GM21786 (cell line): ENCODE measurements around the gene CTNNA3.

ENCODE experiments used
- ATAC-seq: cut with Tn5 transposase; IDR thresholded peaks from one replicate; pipeline ENCODE4 v1.9.1; 2021; ENCODE audit not compliant: unreplicated experiment

The CTNNA3 gene

DNA sequence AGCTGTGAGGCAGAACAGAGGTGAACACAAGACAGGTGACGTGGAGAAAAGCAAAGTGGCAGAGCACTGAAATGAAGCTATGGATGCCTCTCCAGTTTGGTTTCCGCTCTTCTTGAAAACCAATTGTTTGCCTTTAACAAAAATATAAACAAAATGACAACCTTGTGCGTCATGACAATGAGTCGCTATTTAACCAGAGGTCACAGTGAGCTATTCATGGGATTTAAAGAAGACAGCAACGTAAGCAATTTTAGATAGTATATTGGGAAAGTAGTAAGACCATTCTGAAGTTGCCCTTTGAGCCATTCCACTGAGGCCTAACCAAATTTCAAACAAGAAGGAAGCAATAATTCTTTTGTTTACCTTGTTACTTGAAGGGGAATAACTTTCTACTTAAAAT, 785.3 kb downstream of the CTNNA3 start:
- no peak for ATAC-seq

DNA sequence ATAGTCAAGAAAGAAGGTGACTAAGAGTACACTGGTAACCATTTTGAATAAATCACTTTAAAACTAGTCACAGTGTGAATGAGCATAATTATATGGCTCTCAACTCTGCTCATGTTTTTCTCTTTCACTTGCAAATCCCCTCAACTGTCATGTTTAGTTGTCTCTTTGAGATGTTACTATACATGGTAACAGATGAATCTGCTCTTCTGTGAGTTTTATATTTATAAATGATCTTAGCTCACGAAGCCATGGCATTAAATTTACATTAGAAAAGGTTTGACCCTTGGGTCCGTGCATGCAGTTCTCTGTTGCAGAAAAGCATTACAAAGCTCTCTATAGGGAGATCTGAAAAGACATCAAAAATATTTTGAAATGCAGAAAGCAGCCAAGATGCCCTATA, 803.1 kb downstream of the CTNNA3 start:
- no peak for ATAC-seq

DNA sequence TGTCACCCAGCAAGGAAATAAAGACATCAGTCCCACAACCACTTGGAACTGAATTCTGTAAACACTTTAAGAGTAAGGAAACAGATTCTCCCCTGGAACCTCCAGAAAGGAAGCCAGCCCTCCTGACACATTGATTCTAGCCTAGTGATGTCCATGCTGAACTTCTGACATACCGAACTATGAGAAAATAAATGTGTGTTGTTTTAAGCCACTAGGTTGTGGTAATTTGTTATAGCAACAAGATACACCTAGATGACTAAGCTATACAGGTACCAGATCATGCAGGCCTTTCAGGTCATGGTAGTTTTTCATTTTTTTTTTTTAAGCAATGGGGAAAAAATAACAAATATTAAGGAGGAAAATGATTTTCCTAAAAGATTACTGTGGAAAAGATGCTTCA, 807.8 kb downstream of the CTNNA3 start:
- no peak for ATAC-seq

DNA sequence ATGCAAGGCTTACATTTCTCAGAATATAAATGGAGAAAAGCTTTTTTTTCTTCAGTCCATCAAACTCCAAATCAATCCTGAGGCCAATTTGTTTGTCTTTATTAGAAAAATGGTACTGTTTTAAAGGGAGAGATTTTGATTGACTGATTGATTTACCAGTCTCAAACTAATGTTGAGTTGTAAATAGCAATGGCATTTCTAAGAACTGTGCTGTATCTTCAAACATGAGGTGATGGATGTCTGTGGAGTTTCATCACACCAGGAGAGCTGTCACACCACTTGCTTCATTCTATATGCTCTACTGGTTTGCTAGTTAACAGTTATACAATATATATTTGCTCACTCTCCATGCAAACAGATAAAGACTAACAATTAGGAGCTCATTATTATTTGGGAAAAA, 809.1 kb downstream of the CTNNA3 start:
- no peak for ATAC-seq

DNA sequence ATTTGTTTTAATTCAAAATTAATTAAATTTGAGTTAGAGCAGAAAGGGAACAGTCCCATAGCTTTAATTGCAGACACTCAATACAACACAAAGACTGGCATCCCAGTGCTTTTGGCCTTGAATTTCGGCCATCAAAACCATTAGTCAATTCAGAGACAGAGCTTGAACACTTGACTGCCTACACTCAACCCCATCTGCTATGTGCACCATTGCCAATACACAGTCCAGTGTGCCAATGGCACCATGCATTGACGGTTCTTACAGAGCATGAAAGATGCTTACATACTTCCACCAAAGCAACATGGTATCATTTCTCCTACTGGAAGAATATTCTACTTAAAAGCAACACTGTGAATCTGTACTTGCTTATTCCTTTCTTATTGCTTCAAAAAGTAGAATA, 813.7 kb downstream of the CTNNA3 start:
- no peak for ATAC-seq

DNA sequence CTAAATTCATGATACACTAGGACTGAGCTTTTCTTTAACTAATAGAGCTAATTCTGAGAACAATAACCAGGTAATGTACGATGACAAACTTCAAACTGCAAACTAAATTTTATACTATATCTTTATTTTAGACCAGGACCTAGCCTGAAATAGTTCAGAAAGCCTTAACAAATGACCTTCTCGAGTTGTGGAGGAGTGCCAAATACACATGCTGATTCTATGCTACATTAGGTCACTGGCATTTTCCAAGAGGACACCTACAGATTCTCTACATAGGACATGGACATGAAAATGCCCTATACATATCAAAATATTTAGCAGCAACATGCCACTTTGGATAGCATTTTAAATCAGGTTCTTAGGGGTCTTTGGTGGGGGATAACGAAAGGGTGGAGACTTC, 814.2 kb downstream of the CTNNA3 start:
- no peak for ATAC-seq

DNA sequence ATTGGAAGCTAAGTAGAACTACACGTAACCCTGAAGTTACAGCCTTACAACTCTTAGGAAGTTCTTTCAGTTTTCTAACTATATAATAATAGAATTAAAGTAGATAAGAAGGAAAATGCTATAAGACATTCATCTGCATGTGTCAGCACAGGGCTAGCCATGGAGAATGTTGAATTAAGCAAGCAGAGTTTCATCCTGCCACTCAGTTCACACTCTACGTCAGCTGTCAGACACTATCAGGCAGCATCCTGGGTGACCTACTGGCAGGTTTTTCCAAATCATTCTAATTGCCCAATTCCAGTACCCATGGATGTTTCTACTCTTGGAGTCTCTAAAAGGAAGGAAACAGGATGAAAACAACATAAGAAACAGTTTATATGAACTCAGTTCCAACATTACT, 815.2 kb downstream of the CTNNA3 start:
- ATAC-seq, result no peak

DNA sequence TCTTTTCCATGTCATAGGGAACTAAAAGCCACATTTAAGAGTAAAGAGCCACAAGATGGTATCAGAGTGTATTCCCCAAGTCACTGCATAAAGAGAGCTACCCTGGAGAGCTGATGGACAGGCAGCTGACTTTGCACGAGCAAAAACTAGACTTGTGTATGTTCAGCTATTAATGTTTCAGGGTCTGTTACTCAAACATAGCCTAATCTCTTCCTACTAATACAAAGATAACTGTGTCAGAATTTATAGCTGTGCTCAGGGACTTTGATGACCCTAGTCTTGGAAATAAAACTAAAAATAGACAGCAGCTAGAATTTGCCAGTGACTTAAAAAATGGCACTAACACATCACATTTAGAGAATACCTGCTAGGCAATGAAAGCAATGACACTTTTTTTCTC, 815.7 kb downstream of the CTNNA3 start:
- ATAC-seq, result no peak

DNA sequence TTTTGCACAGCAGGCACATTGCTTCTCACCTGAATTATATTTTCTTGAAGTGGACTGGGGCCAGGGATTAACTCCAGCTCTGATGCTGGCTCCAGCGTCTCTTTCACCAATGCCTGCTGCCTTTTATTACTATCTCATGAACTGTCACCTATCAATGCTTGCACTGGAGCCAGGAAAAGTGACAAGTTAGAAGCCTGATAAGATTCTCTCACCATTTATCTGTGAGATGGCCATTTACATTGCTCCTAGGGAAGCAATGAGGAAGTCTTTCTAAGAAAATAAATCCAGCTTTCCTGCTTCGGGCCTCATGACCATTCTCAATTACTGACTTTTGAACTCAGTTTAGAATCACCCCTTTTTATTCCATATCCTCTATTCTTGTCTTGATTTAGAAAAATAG, 818.6 kb downstream of the CTNNA3 start:
- ATAC-seq, result no peak

DNA sequence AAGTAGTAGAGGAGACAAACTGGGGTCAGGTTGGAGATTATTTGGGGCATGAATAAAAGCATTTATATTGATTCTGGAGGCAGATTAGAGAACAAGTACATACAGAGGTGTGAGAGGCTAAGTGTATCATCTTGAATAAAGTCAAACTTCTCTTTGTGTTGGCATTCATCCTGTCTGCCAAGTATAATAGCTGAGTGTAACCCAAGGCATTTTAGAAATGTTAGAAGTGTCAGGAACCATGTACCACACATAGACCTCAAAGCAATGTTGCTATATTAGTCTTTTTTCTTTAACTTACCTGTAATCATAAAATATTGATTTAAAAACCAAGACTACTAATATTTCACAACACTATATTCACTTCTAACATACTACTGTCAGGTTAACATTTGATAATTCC, 826.4 kb downstream of the CTNNA3 start:
- ATAC-seq, result no peak

DNA sequence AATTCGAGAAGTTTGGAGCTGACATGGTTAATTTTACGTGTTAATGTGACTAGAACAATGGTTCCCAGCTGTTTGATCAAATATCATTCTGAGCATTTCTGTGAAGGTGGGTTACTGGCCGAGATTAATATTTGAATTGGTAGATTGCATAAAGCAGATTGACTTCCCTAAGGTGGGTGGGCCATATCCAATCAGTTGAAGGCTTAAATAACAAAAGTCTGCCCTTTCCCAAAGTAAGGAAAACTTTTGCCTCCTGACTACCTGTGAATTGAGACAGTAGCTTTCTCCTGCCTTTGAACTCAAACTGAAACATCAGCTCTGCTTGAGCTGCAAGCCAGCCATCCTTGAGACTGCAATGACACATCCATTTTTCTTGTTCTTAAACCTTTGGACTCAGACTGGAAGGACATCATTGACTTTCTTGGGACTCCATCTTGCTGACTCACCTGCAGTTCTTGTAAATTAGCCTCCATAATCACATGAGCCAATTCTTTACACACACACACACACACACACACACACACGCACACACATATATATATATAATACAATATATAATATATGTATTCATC, 833.2 kb downstream of the CTNNA3 start:
- no peak for ATAC-seq

DNA sequence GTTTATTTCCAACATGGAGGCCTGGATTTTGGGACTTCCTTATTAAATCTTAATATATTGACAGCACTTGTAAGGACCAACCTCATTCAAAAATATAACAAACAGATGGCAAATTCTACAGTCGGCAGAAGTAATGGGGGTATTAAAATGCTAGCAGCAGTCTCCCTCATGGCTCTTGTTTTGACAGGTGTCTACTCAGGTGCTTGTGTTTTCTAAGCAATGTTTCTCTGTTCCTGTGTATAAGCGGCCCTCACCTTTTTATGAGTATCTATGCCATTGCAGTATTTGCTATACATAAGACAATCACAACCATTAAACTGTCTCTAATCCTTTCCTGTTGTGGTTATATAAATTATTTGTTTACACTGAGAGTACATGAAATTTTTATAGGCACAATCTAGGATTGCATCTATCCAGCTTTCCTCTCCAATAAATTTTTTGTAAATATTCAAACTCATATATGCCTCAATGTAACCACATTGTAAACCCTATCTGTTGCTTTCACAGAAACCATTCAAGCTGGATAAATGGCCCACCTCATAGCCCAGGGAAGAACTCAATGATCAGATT, 835.5 kb downstream of the CTNNA3 start:
- no peak for ATAC-seq

DNA sequence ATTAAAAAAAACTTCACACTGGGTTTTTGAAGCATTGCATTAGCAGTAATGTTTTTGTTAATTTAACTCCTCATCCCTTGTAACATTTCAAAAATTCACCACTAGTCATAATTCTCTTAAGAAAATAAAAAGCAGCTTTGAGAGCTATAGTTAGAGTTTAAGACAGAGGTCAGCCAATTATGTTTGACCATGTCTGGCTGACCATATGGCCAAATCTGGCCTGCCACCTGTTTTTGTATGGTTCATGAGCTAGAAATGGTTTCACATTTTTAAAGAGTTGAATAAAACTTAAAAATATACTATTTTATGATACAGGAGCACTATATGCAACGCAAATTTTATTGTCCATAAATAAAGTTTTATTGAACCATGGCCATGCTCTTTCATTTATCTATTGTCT, 843.2 kb downstream of the CTNNA3 start:
- ATAC-seq, result no peak

DNA sequence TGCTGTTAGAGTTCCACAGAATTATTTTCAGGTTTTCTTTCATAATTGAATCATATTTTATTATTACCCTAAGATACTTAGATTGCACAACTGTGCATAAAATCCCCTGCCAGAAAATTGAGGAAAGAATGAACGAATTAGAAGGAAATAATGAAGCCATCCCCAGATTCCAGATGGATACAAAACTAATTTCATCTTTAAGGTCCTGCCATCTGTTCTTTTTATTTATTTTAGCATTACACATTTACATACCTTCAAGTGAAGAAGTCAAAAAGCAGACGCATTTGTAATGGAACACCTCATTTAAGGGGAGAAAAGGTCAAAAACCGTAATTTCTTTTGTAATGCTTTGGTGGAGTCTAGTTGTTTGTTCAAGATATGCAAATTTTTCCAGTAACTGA, 847.1 kb downstream of the CTNNA3 start:
- ATAC-seq, result no peak

DNA sequence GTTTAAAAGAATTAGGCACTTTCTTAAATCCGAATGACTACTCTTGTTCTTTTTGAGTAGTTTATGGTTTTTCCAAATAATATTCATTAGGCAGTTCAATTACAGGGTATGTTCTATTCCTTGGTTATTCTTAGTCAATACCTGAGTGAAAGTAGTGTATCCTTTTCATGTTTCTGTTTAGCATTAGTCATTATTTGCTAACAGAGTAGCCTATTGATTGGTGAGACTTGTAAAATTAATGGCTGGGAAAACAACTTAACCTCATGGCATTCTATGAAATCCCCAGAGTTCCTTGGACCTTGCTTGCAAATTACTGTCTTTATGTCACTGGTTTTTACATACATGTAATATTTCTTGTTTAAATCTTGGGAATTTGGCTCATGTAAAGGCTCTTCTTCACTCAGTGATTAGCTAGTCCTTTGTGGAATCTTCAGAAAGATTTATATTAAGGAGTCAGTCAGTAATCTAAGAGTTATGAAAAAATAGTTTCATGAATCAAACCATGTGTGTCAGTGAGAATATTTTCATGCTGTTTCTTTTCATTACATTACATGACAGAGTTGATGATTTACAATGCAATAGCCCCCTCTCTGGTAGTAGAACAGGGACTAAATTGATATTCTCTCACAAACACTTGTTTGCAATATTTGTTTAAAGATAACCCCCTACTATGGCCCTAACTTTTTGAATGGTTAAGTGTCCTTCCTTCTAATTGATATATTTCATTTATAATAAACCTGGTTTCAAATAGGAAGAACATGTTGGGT, 851.6 kb downstream of the CTNNA3 start:
- no peak for ATAC-seq

DNA sequence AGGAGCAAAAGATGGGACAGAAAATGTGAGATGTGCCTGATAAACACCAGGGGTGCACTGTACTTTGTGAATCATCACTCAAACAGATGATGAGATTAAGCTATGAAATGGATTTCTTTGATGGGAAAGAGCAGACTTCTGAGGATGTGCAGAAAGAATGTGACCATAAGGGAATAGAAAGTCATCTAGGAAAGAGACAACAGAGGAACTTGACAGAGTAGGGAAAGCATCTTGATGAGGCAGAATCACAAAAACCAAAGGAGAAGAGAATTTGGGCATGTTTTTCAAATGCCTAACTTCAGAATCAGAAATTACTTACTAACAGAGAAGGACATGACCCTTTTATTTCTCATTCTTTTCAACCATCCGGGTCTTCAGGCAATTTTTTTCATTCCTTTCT, 852.6 kb downstream of the CTNNA3 start:
- no peak for ATAC-seq

DNA sequence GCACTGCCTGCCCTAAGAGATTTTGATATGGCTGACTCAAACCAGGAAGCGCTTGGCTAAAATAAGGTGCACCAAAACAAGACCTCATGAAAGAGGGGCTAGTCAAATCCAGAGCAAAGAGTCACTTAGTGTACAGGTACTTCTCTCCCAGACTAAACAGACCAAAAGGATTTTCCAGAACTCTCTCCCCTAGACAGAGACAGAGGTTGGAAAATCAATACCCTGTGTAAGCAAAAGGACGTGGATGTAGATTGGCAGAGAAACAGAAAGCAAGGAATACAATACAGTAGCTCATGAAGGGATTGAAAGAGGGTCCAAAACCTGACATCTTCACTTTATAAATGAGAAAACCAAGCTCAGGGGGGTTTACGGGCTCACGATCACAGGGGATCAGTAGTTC, 853.1 kb downstream of the CTNNA3 start:
- no peak for ATAC-seq

DNA sequence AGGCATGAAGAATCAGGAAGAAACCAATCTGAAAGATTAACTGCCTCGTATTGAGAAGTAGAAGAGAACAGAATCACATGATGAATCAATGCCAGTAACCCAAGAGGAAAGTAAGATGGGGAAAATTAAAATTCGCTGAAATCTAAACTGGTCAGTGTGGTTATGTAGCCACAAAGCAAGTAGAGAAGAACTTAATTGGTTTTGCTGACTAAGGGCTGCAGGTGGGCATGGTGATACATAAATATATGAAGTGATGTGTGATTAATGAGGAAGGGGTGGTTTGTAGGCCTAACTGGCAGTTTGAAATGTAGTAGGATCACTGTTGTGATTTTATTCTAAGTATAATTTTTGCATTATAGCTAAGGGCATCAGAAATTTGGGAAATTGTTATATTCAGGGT, 853.6 kb downstream of the CTNNA3 start:
- no peak for ATAC-seq

DNA sequence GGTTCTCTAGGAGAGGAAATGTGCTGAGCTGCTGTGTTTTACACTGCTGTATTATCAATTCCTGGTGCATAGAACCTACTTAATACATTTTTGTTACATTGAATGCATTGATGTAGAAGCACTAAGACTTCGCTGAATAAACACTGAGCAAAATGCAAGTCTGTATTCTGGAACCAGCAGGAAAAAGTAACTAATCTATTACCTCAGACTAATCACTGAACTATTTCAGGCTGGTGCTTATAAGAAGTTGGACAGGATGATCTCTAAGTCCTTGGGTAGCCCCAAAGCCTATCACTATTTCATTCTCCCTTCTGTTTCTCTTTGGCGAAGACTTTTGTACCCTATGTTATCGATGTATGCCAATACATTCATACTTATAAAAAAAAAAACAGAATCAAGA, 857.3 kb downstream of the CTNNA3 start:
- ATAC-seq, result no peak

DNA sequence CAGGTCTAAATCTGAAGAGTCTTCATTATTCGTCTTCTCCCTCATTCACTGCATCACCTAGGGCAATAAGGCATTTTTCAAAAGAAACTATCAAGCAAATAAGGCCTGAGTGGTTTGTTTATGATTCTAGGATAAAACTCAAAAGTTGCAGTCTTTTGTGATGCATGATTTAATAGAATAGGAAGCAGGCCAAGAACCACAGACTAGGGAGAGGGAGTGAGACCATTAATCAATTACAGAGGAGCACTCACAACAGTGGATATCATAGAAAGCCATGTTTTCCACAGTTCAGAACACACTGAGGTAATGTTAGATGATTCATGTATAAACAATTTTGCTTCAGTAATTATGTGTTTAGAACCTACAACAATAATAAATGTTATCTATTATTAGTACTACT, 858.0 kb downstream of the CTNNA3 start:
- ATAC-seq, result no peak

DNA sequence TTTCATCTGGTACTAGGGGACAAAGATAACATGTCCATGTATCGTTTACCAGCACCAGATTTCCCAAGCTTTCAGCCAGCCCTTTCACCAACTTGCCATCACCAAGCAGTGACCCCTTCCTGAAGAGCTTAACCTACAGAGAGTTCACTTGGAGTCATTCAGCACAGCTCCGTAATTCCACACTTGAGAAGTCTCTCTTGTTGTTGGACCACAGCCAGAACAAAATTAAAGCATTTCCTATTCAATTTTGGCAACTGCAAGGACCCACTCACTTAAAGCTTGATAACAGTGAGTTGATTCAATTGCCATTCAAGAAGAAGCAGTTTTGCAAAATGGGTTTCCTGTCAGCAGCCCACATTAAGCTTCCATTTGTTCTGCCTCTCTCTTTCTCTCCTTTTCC, 858.7 kb downstream of the CTNNA3 start:
- no peak for ATAC-seq

DNA sequence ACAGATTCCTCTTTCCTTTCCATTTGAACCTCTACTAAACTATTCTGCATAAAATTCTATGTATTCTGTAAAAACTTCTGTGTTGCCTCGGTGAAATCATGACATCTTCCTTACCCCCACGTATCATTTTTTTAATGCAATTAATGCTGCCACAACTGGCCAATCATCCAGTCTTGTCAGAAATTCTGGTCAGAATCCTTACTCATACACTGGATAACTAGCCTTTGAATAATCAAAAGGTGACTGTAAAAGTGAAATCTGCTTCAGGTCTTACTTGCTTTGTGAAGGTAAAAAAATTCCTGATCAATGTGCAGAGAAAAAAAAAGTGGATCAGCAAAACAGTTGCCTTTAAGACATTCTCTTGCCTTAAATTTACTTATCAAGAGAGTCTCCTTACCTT, 859.2 kb downstream of the CTNNA3 start:
- ATAC-seq, result no peak

DNA sequence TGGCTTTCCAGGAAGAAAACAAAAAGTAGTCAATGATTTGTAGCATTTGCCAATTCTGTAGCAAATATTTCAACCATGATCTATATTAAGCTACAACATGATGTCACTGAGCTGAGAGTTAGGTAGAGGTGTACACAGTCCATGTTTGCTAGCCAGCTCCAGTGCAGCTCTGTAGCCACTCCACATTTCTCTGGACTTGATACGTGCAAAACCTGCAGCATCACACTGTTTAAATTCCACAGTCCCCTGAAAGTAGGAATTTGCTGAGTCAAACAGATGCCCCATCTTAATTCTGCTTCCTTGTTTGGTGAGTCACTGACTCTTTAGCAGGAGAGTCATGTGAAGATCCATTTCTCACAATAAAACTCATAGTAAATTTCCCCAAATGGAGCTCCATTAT, 859.9 kb downstream of the CTNNA3 start:
- no peak for ATAC-seq
